HG02759 (cell line): ENCODE results near the gene GPR65.
"Not testable (repeated sequence)": the region's sequence is repeated elsewhere in the genome, so short reads cannot be mapped to it uniquely, and the experiment has no call there.

Experiments
- ATAC-seq: cut with Tn5 transposase; IDR thresholded peaks from one replicate; pipeline ENCODE4 v1.9.1; 2021; ENCODE audit warnings: mild to moderate bottlenecking, moderate library complexity; ENCODE audit not compliant: unreplicated experiment

GPR65 gene

GRCh38 chr14:88002421-88003075, 2.4 kb upstream of the GPR65 start:
- ATAC-seq = no peak

GRCh38 chr14:88003425-88003824, 1.5 kb upstream of the GPR65 start:
- ATAC-seq = no peak

GRCh38 chr14:88004506-88005036, 364 bp upstream of the GPR65 start:
- ATAC-seq = no peak

GRCh38 chr14:88005978-88006851, 1.3 kb downstream of the GPR65 start:
- peak; percentile 95 for ATAC-seq

GRCh38 chr14:88007608-88008007, 2.7 kb downstream of the GPR65 start:
- no peak for ATAC-seq

GRCh38 chr14:88008039-88008742, 3.3 kb downstream of the GPR65 start:
- no peak for ATAC-seq

- ATAC-seq = no peak
Measured at GRCh38 chr14:88009486-88009885, 4.6 kb downstream of the GPR65 start.

GRCh38 chr14:88010331-88010730, 5.4 kb downstream of the GPR65 start:
- ATAC-seq = no peak

GRCh38 chr14:88012495-88012894, 7.6 kb downstream of the GPR65 start:
- no peak for ATAC-seq

- ATAC-seq = peak; percentile 93
Measured at GRCh38 chr14:88013750-88014349, 8.9 kb downstream of the GPR65 start.

- no peak for ATAC-seq
Measured at GRCh38 chr14:88016768-88017167, 11.8 kb downstream of the GPR65 start.

GRCh38 chr14:88017535-88017934, 12.6 kb downstream of the GPR65 start:
- ATAC-seq = no peak

GRCh38 chr14:88023658-88024187, 18.8 kb downstream of the GPR65 start:
- peak; percentile 46 for ATAC-seq

- ATAC-seq = not testable (repeated sequence)
Measured at GRCh38 chr14:88024252-88025086, 19.5 kb downstream of the GPR65 start.

- ATAC-seq = no peak
Measured at GRCh38 chr14:88025313-88025712, 20.4 kb downstream of the GPR65 start.

- peak; percentile 55 for ATAC-seq
Measured at GRCh38 chr14:88026890-88027289, 22.0 kb downstream of the GPR65 start.

- no peak for ATAC-seq
Measured at GRCh38 chr14:88029500-88029899, 24.6 kb downstream of the GPR65 start.

- no peak for ATAC-seq
Measured at GRCh38 chr14:88030079-88030478, 25.1 kb downstream of the GPR65 start.

- no peak for ATAC-seq
Measured at GRCh38 chr14:88030892-88031291, 26.0 kb downstream of the GPR65 start.

- no peak for ATAC-seq
Measured at GRCh38 chr14:88032373-88032772, 27.4 kb downstream of the GPR65 start.
